ENCODE results near the gene SORBS1.

The SORBS1 gene

DNA sequence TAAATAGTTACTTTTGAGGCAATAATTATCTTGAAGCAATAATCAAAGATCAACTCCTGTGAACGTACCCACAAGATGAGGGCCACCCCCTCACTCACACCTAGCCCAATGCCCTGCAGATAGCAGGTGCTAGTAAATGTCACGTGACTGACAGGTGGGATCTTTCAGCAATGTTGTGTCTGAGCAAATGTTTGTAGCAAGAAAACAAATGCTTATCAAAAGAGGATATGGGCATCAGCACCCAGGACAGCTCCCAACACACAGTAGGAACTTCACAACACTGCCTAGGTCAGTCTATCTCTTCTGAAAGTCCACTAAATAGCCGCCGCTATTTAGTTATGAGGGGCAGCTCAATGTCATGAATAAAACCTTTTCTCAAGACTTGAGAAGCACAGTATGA lies 149.5 kb downstream of the SORBS1 start:
- no peak overlapping the region for H3K27ac ChIP-seq (ENCODE audit: poor library complexity, severe bottlenecking)
- no peaks in the 10 kb centered on the region for H3K9me3 ChIP-seq (ENCODE audit: severe bottlenecking)
- TF ChIP-seq, protein P1, sequence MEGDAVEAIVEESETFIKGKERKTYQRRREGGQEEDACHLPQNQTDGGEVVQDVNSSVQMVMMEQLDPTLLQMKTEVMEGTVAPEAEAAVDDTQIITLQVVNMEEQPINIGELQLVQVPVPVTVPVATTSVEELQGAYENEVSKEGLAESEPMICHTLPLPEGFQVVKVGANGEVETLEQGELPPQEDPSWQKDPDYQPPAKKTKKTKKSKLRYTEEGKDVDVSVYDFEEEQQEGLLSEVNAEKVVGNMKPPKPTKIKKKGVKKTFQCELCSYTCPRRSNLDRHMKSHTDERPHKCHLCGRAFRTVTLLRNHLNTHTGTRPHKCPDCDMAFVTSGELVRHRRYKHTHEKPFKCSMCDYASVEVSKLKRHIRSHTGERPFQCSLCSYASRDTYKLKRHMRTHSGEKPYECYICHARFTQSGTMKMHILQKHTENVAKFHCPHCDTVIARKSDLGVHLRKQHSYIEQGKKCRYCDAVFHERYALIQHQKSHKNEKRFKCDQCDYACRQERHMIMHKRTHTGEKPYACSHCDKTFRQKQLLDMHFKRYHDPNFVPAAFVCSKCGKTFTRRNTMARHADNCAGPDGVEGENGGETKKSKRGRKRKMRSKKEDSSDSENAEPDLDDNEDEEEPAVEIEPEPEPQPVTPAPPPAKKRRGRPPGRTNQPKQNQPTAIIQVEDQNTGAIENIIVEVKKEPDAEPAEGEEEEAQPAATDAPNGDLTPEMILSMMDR (IDR thresholded peaks at IDR 0.05; ENCODE audit: poor library complexity, severe bottlenecking): no peak
- no peaks in the 10 kb centered on the region for H3K27me3 ChIP-seq (ENCODE audit: insufficient read depth, poor library complexity, severe bottlenecking)
- H3K36me3 ChIP-seq (ENCODE audit: low read depth): no peaks in the 10 kb centered on the region
- H3K4me1 ChIP-seq (ENCODE audit: insufficient read depth, poor library complexity, severe bottlenecking): peaks cover 7% of the 10 kb centered on the region
- ATAC-seq (ENCODE audit: low read depth) (no peak), DNase-seq (ENCODE audit: low spot score) (no peak)
- H3K4me3 ChIP-seq (ENCODE audit: severe bottlenecking): no peak overlapping the region

GRCh38 chr10:95408983-95409873 lies 151.9 kb downstream of the SORBS1 start:
- H3K27ac ChIP-seq (ENCODE audit: poor library complexity, severe bottlenecking): peak overlapping the region; percentile 23
- DNase-seq (ENCODE audit: low spot score) (no peak), ATAC-seq (ENCODE audit: low read depth) (no peak)
- TF ChIP-seq, protein P1 (IDR thresholded peaks at IDR 0.05; ENCODE audit: poor library complexity, severe bottlenecking): no peak
- H3K9me3 ChIP-seq (ENCODE audit: severe bottlenecking): no peaks in the 10 kb centered on the region
- no peak overlapping the region for H3K4me3 ChIP-seq (ENCODE audit: severe bottlenecking)
- H3K27me3 ChIP-seq (ENCODE audit: insufficient read depth, poor library complexity, severe bottlenecking): no peaks in the 10 kb centered on the region
- H3K36me3 ChIP-seq (ENCODE audit: low read depth): no peaks in the 10 kb centered on the region
- H3K4me1 ChIP-seq (ENCODE audit: insufficient read depth, poor library complexity, severe bottlenecking): peaks cover 7% of the 10 kb centered on the region

- peak; percentile 87 for ATAC-seq (ENCODE audit: low read depth)
- Histone ChIP-seq H3K36me3 (ENCODE audit: low read depth) (no peaks in the 10 kb centered on the region), H3K27me3 (ENCODE audit: insufficient read depth, poor library complexity, severe bottlenecking) (no peaks in the 10 kb centered on the region), H3K4me1 (ENCODE audit: insufficient read depth, poor library complexity, severe bottlenecking) (peaks cover 7% of the 10 kb centered on the region), H3K4me3 (ENCODE audit: severe bottlenecking) (no peak overlapping the region), H3K27ac (ENCODE audit: poor library complexity, severe bottlenecking) (peak overlapping the region; percentile 23), H3K9me3 (ENCODE audit: severe bottlenecking) (no peaks in the 10 kb centered on the region)
- DNase-seq (ENCODE audit: low spot score): no peak
- TF ChIP-seq, protein P1 (IDR thresholded peaks at IDR 0.05; ENCODE audit: poor library complexity, severe bottlenecking): no peak
These were observed 152.8 kb downstream of the SORBS1 start for GRCh38 chr10:95408148-95408960.

- DNase-seq (ENCODE audit: low spot score) (no peak), ATAC-seq (ENCODE audit: low read depth) (no peak)
- Histone ChIP-seq H3K4me1 (ENCODE audit: insufficient read depth, poor library complexity, severe bottlenecking) (peaks cover 7% of the 10 kb centered on the region), H3K4me3 (ENCODE audit: severe bottlenecking) (no peak overlapping the region), H3K9me3 (ENCODE audit: severe bottlenecking) (no peaks in the 10 kb centered on the region), H3K36me3 (ENCODE audit: low read depth) (no peaks in the 10 kb centered on the region), H3K27me3 (ENCODE audit: insufficient read depth, poor library complexity, severe bottlenecking) (no peaks in the 10 kb centered on the region), H3K27ac (ENCODE audit: poor library complexity, severe bottlenecking) (no peak overlapping the region)
- TF ChIP-seq, protein P1 (IDR thresholded peaks at IDR 0.05; ENCODE audit: poor library complexity, severe bottlenecking): no peak
These were observed 153.6 kb downstream of the SORBS1 start for GRCh38 chr10:95407546-95407945.

Measured in RWPE2 (cell line).